ENCODE data around the gene CARD16.

DNA sequence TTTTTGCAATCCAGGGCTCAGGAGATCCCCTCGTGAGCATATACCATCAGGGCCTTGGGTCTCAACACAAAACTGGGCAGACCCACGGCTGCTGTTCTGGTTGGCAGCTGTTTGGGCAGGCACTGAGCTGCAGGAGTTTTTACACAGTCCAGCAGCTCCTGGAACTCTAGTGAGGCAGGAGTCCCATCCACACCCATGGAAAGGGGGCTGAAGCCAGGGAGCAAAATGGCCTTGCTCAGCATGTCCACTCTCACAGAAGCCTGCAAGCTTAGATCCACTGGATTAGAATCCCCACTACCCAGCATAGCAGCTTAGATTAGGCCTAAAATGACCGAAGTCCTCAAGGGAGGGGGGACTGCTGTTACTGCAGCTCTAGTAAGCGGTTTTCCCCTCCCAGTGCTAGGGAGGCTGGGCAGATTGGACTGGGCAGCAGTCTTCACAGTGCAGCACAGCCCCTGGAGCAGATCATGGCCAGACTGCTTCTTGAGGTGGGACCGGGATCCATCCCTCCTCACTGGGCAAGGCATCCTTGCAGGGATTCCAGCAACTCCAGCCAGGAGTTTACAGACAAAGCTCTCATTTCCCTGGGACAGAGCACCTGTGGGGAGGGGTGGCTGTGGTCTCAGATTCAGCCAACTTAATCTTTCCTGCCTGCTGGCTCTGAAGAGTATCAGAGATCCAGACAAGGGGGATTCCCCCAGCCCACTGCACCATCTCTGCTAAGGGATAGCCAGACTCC is 36.4 kb upstream of the CARD16 start:
- TF ChIP-seq, protein P1, sequence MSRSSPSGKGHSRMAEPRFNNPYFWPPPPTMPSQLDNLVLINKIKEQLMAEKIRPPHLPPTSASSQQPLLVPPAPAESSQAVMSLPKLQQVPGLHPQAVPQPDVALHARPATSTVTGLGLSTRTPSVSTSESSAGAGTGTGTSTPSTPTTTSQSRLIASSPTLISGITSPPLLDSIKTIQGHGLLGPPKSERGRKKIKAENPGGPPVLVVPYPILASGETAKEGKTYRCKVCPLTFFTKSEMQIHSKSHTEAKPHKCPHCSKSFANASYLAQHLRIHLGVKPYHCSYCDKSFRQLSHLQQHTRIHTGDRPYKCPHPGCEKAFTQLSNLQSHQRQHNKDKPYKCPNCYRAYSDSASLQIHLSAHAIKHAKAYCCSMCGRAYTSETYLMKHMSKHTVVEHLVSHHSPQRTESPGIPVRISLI (tag by site-specific recombination; IDR thresholded peaks at IDR 0.05): no peak
- TF ChIP-seq, protein P2, sequence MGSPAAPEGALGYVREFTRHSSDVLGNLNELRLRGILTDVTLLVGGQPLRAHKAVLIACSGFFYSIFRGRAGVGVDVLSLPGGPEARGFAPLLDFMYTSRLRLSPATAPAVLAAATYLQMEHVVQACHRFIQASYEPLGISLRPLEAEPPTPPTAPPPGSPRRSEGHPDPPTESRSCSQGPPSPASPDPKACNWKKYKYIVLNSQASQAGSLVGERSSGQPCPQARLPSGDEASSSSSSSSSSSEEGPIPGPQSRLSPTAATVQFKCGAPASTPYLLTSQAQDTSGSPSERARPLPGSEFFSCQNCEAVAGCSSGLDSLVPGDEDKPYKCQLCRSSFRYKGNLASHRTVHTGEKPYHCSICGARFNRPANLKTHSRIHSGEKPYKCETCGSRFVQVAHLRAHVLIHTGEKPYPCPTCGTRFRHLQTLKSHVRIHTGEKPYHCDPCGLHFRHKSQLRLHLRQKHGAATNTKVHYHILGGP (tag by site-specific recombination; IDR thresholded peaks at IDR 0.05): no peak
- TF ChIP-seq ZNF133 (tag by site-specific recombination; IDR thresholded peaks at IDR 0.05) (no peak), MYNN (tag by site-specific recombination; IDR thresholded peaks at IDR 0.05; ENCODE audit: borderline replicate concordance) (no peak), ZIC2 (tag by site-specific recombination; IDR thresholded peaks at IDR 0.05) (no peak), ZNF549 (tag by site-specific recombination; IDR thresholded peaks at IDR 0.05) (no peak), ZSCAN30 (tag by site-specific recombination; IDR thresholded peaks at IDR 0.05) (no peak)
- TF ChIP-seq, protein P3, sequence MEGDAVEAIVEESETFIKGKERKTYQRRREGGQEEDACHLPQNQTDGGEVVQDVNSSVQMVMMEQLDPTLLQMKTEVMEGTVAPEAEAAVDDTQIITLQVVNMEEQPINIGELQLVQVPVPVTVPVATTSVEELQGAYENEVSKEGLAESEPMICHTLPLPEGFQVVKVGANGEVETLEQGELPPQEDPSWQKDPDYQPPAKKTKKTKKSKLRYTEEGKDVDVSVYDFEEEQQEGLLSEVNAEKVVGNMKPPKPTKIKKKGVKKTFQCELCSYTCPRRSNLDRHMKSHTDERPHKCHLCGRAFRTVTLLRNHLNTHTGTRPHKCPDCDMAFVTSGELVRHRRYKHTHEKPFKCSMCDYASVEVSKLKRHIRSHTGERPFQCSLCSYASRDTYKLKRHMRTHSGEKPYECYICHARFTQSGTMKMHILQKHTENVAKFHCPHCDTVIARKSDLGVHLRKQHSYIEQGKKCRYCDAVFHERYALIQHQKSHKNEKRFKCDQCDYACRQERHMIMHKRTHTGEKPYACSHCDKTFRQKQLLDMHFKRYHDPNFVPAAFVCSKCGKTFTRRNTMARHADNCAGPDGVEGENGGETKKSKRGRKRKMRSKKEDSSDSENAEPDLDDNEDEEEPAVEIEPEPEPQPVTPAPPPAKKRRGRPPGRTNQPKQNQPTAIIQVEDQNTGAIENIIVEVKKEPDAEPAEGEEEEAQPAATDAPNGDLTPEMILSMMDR (tag by site-specific recombination; IDR thresholded peaks at IDR 0.05): no peak
